Sigmoid colon (tissue), 7 donors: ENCODE data around the gene UBASH3B. TPM values are rescaled to one million over a fixed set of nuclear protein-coding genes. Genes with fewer than 3 reads are reported as not detected.

Experiments used
- DNase-seq: peaks from one replicate; pipeline ENCODE4 v3.0.0-alpha.2; 2019
- H3K27ac ChIP-seq, 4 donors: fragments of 200-600 bp; sonication (generic); one replicate each; pipeline ENCODE4 v1.5.1; 2016 to 2019; ENCODE audit warnings: mild to moderate bottlenecking in 1 of 4
- H3K27me3 ChIP-seq, 3 donors: fragments of 200-600 bp; sonication (generic); one replicate each; pipeline ENCODE4 v1.5.1; 2019; ENCODE audit warnings: mild to moderate bottlenecking in 1 of 3
- H3K36me3 ChIP-seq, 4 donors: fragments of 200-600 bp; sonication (generic); one replicate each; pipeline ENCODE4 v1.5.1; 2016 to 2019
- H3K4me1 ChIP-seq, 4 donors: fragments of 200-600 bp; sonication (generic); one replicate each; pipeline ENCODE4 v1.5.1; 2017 to 2019
- H3K4me3 ChIP-seq, 4 donors: fragments of 200-600 bp; sonication (generic); one replicate each; pipeline ENCODE4 v1.5.1; 2017 to 2019; ENCODE audit warnings: mild to moderate bottlenecking in 2 of 4, moderate library complexity in 1 of 4
- H3K9me3 ChIP-seq, 4 donors: fragments of 200-600 bp in 3 of 4; sonication (generic) in 3 of 4; one replicate each; pipeline versions ENCODE4 v1.5.1 to v1.6.1; 2013 to 2019
- EP300 ChIP-seq, 4 donors: sonication (generic); formaldehyde crosslinking; IDR thresholded peaks; one replicate each; pipeline ENCODE4 v1.6.1; 2017; ENCODE audit warnings: antibody characterized with exemption in 4 of 4
- POLR2A ChIP-seq, 2 donors: fragments of 450-650 bp; IDR thresholded peaks; one replicate each; pipeline ENCODE4 v1.6.1; 2016; ENCODE audit warnings: antibody characterized with exemption in 2 of 2, mild to moderate bottlenecking in 2 of 2, moderate library complexity in 2 of 2
- POLR2AphosphoS5 ChIP-seq, 4 donors: sonication (generic); formaldehyde crosslinking; IDR thresholded peaks; one replicate each; pipeline ENCODE4 v1.6.1; 2017; ENCODE audit warnings: antibody characterized with exemption in 4 of 4
- WGBS, 2 donors: extraction: QIAGEN DNeasy Blood & Tissue Kit; methylation state at CpG; one replicate each; pipeline ENCODE4 v1.1.7; 2013; 5-methylcytosine and 5-hydroxymethylcytosine counted together
- intact Hi-C: fragments of 100-400 bp; cut with DNase I; formaldehyde crosslinking; loops from one replicate; pipeline ENCODE4 v1.15.1; 2023
- polyA plus RNA-seq, 3 donors: library from polyadenylated mRNA; stranded (reverse); fragments of 200-250 nt; gene quantifications; one replicate each; pipeline ENCODE4 v1.2.3, GENCODE V29; 2013
- total RNA-seq, 4 donors: library from RNA; depleted of rRNA; stranded (reverse); fragments of >200 nt; gene quantifications; one replicate each; pipeline ENCODE4 v1.1.0, GENCODE V29; 2016
- TF ChIP-seq, protein P1 (sequence below), 4 experiments: fragments of 450-650 bp in 3 of 4; fragments of 200-600 bp in 1 of 4; IDR thresholded peaks; one replicate each; pipeline ENCODE4 v1.5.1; 2016 to 2019; ENCODE audit warnings: antibody characterized with exemption in 4 of 4, mild to moderate bottlenecking in 3 of 4, moderate library complexity in 2 of 4
- donor health status: healthy with polysubstance abuse.
- donor health status: Bipolar disorder and iron deficiency.
- donor health status: healthy.

The UBASH3B gene
- total and polyA plus RNA-seq, 7 donors = 1.4 to 12.9 (median 2.1) TPM

DNA sequence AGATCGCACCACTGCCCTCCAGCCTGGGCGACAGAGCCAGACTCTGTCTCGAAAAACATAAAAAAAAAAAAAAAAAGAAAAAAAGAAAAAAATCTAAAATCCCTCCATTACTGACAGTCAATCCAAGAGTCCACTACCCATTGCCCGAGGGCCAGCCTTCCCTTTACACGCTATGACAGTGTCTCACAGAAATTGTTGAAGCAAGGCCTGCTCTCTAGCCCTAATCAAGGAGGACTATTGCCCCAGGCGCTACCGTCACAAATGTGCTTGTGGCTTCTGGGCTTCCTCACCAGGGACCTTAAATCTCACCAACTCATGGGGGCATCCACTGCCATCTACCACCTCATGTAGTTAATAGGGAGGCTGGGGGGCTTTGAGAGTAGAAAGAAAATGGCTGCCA, 49.9 kb downstream of the UBASH3B start:
- Histone ChIP-seq H3K9me3 (no peaks in the 10 kb centered on the region), H3K36me3 (no peaks in the 10 kb centered on the region), H3K4me3 (no peak overlapping the region), H3K4me1 (peaks cover 0 to 23% (median 0%) of the 10 kb centered on the region in 4 donors), H3K27ac (no peak overlapping the region), H3K27me3 (no peaks in the 10 kb centered on the region)
- intact Hi-C loops = no loop called here
- no peak for DNase-seq
- TF ChIP-seq POLR2AphosphoS5 (IDR thresholded peaks at IDR 0.05) (no peak), EP300 (IDR thresholded peaks at IDR 0.05) (no peak), POLR2A (IDR thresholded peaks at IDR 0.05) (no peak)
- TF ChIP-seq, protein P1, sequence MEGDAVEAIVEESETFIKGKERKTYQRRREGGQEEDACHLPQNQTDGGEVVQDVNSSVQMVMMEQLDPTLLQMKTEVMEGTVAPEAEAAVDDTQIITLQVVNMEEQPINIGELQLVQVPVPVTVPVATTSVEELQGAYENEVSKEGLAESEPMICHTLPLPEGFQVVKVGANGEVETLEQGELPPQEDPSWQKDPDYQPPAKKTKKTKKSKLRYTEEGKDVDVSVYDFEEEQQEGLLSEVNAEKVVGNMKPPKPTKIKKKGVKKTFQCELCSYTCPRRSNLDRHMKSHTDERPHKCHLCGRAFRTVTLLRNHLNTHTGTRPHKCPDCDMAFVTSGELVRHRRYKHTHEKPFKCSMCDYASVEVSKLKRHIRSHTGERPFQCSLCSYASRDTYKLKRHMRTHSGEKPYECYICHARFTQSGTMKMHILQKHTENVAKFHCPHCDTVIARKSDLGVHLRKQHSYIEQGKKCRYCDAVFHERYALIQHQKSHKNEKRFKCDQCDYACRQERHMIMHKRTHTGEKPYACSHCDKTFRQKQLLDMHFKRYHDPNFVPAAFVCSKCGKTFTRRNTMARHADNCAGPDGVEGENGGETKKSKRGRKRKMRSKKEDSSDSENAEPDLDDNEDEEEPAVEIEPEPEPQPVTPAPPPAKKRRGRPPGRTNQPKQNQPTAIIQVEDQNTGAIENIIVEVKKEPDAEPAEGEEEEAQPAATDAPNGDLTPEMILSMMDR (IDR thresholded peaks at IDR 0.05) = no peak
- 87 to 95% methylated on average over 7 of the region's 7 CpGs for WGBS, 2 donors

GRCh38 chr11:122706291-122707088, 51.0 kb downstream of the UBASH3B start:
- no peaks in the 10 kb centered on the region for H3K27me3 ChIP-seq
- peak overlapping the region in 1 of 4 donors; percentile 41 for H3K27ac ChIP-seq
- H3K4me3 ChIP-seq = no peak overlapping the region
- 63 to 82% methylated on average over 3 of the region's 3 CpGs for WGBS, 2 donors
- no peak for TF ChIP-seq POLR2AphosphoS5 (IDR thresholded peaks at IDR 0.05)
- TF ChIP-seq EP300 (IDR thresholded peaks at IDR 0.05) = no peak
- intact Hi-C loops = no loop called here
- no peaks in the 10 kb centered on the region for H3K9me3 ChIP-seq
- no peaks in the 10 kb centered on the region for H3K36me3 ChIP-seq
- no peak for DNase-seq
- peaks cover 0 to 28% (median 2%) of the 10 kb centered on the region in 4 donors for H3K4me1 ChIP-seq

GRCh38 chr11:122707111-122707510, 51.6 kb downstream of the UBASH3B start:
- 79 to 81% methylated on average over 4 of the region's 4 CpGs for whole genome bisulfite sequencing, 2 donors
- H3K27ac ChIP-seq = no peak overlapping the region
- TF ChIP-seq EP300 (IDR thresholded peaks at IDR 0.05) (no peak), POLR2A (IDR thresholded peaks at IDR 0.05) (no peak), POLR2AphosphoS5 (IDR thresholded peaks at IDR 0.05) (no peak)
- TF ChIP-seq, protein P1 (IDR thresholded peaks at IDR 0.05) = no peak
- no peaks in the 10 kb centered on the region for H3K27me3 ChIP-seq
- no peaks in the 10 kb centered on the region for H3K36me3 ChIP-seq
- no peak overlapping the region for H3K4me3 ChIP-seq
- no peaks in the 10 kb centered on the region for H3K9me3 ChIP-seq
- H3K4me1 ChIP-seq = peaks cover 0 to 34% (median 5%) of the 10 kb centered on the region in 4 donors
- no peak for DNase-seq
- intact Hi-C loops = no loop called here

- TF ChIP-seq, protein P1 (IDR thresholded peaks at IDR 0.05) = no peak
- TF ChIP-seq POLR2A (IDR thresholded peaks at IDR 0.05) (no peak), EP300 (IDR thresholded peaks at IDR 0.05) (no peak), POLR2AphosphoS5 (IDR thresholded peaks at IDR 0.05) (no peak)
- WGBS, 2 donors = 68 to 80% methylated on average over 4 of the region's 4 CpGs
These were observed 52.4 kb downstream of the UBASH3B start for GRCh38 chr11:122707901-122708300.

GRCh38 chr11:122709039-122709760, 53.7 kb downstream of the UBASH3B start:
- no peak for DNase-seq
- TF ChIP-seq EP300 (IDR thresholded peaks at IDR 0.05) = no peak
- TF ChIP-seq, protein P1 (IDR thresholded peaks at IDR 0.05) = no peak
- TF ChIP-seq POLR2AphosphoS5 (IDR thresholded peaks at IDR 0.05) = no peak
- TF ChIP-seq POLR2A (IDR thresholded peaks at IDR 0.05) = no peak
- intact Hi-C loops = no loop called here
- no peaks in the 10 kb centered on the region for H3K9me3 ChIP-seq
- no peak overlapping the region for H3K27ac ChIP-seq
- H3K36me3 ChIP-seq = no peaks in the 10 kb centered on the region
- WGBS, 2 donors = 73 to 77% methylated on average over 7 of the region's 7 CpGs
- H3K4me3 ChIP-seq = no peak overlapping the region
- H3K27me3 ChIP-seq = no peaks in the 10 kb centered on the region
- peaks cover 0 to 39% (median 9%) of the 10 kb centered on the region in 4 donors for H3K4me1 ChIP-seq

More at GRCh38 chr11:122707901-122708300, 52.4 kb downstream of the UBASH3B start:
- H3K27me3 ChIP-seq = no peaks in the 10 kb centered on the region
- H3K4me3 ChIP-seq = no peak overlapping the region
- no peaks in the 10 kb centered on the region for H3K36me3 ChIP-seq
- intact Hi-C loops = no loop called here
- H3K9me3 ChIP-seq = no peaks in the 10 kb centered on the region
- H3K27ac ChIP-seq = no peak overlapping the region
- H3K4me1 ChIP-seq = peaks cover 0 to 39% (median 9%) of the 10 kb centered on the region in 4 donors
- DNase-seq = no peak
